HG02938 (cell line): ENCODE measurements around the gene PRSS1.
"Not testable (repeated sequence)": the region's sequence is repeated elsewhere in the genome, so short reads cannot be mapped to it uniquely, and the experiment has no call there.

Source experiments
- ATAC-seq: cut with Tn5 transposase; IDR thresholded peaks from one replicate; pipeline ENCODE4 v1.9.1; 2021; ENCODE audit warnings: mild to moderate bottlenecking, moderate library complexity; ENCODE audit not compliant: unreplicated experiment

PRSS1 gene

GRCh38 chr7:142772673-142773072 lies 23.4 kb downstream of the PRSS1 start:
- no peak for ATAC-seq

DNA sequence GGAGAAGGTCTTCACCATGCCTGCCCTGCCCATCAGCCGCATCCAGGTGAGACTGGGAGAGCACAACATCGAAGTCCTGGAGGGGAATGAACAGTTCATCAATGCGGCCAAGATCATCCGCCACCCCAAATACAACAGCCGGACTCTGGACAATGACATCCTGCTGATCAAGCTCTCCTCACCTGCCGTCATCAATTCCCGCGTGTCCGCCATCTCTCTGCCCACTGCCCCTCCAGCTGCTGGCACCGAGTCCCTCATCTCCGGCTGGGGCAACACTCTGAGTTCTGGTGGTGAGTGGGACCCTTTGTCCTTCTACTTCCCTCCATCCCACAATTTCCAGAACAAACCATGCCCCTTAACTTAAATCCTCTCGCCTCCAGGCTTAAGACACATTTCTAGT lies 24.0 kb downstream of the PRSS1 start:
- no peak for ATAC-seq

DNA sequence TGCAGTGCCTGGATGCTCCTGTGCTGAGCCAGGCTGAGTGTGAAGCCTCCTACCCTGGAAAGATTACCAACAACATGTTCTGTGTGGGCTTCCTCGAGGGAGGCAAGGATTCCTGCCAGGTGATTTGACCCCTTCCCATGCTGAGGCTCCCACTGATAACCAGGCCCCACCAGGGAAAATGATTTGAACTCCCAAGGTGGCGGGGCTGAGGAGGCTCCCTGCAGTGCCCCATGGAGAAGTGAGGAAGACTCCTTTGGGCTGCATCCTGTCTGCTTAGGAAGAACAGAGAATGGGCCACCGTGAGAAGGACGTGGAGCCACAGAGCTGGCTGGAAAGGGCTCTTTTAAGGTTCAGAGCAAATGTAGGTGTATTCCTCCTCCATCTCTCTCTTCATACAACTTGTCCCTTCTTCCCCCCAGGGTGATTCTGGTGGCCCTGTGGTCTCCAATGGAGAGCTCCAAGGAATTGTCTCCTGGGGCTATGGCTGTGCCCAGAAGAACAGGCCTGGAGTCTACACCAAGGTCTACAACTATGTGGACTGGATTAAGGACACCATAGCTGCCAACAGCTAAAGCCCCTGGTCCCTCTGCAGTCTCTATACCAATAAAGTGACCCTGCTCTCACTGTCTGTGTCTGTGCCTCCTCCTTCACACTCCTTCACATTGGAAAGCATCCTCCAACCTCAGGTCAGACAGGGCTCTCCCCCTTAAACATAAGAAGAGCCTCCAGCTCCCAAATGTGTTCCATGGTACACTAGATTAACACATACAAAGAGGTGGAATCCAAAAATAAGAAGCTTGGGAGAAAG lies 24.9 kb downstream of the PRSS1 start:
- no peak for ATAC-seq

DNA sequence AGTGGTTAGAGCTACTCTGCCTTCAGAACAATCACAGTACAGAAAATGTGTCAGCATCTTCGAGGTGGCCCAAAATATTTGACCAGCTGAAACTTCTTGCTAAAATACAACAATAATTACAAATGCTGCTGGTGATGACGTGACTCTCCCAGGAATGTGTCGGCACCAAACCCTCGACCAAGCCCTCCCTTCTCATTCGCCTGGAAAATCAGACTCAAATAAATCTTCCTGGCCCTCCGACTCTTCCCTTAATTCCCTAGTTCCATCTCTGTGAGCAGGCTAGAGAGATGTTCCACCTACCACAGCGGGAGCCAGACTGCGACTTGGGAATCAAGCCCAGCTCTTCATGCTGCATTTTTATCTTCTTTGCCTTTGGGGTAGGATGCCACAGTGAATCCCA lies 25.6 kb downstream of the PRSS1 start:
- no peak for ATAC-seq

GRCh38 chr7:142775351-142776115 lies 26.3 kb downstream of the PRSS1 start:
- not testable (repeated sequence) for ATAC-seq

- no peak for ATAC-seq
Measured at GRCh38 chr7:142776206-142776844, 27.1 kb downstream of the PRSS1 start.

DNA sequence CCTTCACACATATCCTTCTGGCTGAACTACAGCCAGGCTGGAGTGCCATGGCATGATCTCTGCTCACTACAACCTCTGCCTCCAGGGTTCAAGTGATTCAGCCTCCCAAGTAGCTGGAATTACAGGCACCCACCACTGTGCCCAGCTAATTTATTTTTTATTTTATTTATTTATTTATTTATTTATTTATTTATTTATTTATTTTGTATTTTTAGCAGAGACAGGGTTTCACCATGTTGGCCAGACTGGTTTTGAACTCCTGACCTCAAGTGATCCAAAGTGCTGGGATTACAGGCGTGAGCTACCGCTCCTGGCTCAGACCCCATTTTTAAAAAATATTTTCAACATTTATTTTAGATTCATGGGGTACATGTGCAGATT lies 27.6 kb downstream of the PRSS1 start:
- not testable (repeated sequence) for ATAC-seq

GRCh38 chr7:142777318-142777717 lies 28.0 kb downstream of the PRSS1 start:
- no peak for ATAC-seq

- peak; percentile 94 for ATAC-seq
Measured at GRCh38 chr7:142782922-142783900, 33.9 kb downstream of the PRSS1 start.

- no peak for ATAC-seq
Measured at GRCh38 chr7:142784096-142784495, 34.8 kb downstream of the PRSS1 start.

GRCh38 chr7:142784716-142785115 lies 35.4 kb downstream of the PRSS1 start:
- no peak for ATAC-seq

DNA sequence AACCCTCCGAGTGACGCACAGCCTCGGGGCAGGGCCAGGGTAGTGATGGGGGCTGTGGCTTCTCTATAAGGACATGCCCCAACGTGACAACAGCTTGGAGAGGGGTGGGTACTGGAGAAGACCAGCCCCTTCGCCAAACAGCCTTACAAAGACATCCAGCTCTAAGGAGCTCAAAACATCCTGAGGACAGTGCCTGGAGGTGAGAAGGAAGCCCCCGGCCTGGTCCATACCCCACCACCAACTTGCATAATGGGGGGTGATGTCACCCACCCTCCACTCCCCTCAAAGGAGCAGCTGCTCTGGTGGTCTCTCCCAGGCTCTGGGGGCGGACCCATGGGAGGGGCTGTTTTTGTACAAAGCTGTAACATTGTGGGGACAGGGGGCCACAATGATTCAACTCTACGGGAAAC lies 36.6 kb downstream of the PRSS1 start:
- ATAC-seq = no peak

- no peak for ATAC-seq
Measured at GRCh38 chr7:142787034-142787768, 37.9 kb downstream of the PRSS1 start.

- ATAC-seq = no peak
Measured at GRCh38 chr7:142787783-142788182, 38.5 kb downstream of the PRSS1 start.

- no peak for ATAC-seq
Measured at GRCh38 chr7:142788303-142789289, 39.3 kb downstream of the PRSS1 start.

GRCh38 chr7:142789441-142789840 lies 40.2 kb downstream of the PRSS1 start:
- ATAC-seq = no peak

GRCh38 chr7:142790056-142790455 lies 40.8 kb downstream of the PRSS1 start:
- ATAC-seq = no peak

DNA sequence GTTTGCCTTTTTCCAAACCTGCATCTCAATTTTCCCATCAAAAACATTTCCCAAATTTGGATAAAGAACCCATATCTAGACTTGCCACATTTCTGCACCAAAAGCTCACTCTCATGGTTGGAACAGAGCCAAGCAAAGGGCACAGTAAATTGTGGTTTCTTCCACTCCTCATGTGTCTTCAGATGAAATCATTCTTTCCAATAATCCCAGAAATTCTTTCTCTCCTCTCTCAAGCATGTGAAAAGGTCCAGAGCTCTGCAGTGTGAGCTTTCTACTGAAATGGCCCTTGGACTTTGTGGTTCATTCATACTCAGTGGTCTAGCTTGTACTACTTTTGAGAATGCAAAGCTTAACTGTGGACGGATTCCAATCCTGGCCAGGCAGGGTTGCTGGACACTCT lies 41.3 kb downstream of the PRSS1 start:
- no peak for ATAC-seq

GRCh38 chr7:142791502-142791901 lies 42.2 kb downstream of the PRSS1 start:
- ATAC-seq = no peak
